ENCODE measurements around the gene SPOPL. TPM values are rescaled to one million over a fixed set of nuclear protein-coding genes. Genes with fewer than 3 reads are reported as not detected.

SPOPL gene
- total RNA-seq, 1 experiment from 2014 or later = 20.3 TPM

DNA sequence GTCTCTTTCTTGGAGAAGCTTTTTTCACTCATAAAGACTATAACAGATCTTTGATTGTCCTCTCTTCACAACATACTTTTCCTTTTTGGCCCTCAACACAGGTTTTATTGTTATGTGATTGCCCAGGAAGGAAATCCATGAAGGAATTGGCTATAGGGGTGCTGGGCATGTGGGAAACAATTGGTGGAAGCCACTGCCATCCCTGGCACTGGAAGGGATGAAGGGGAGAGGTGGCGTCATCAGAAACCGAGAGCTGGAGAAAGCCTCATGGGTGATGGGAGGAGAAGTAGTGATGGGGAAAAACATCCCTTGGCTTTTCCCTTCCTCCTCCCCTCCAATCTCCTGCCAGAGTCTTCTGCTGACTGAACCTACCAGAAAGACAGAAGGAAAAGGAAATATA, 106.2 kb downstream of the SPOPL start:
- ChIA-PET POLR2A (ENCODE audit: low non-redundant PET) (no interaction called here), CTCF (no interaction called here)
- no peak for DNase-seq (ENCODE audit: low spot score)
- Histone ChIP-seq H3K4me1 (ENCODE audit: insufficient read depth, low read length, poor library complexity, severe bottlenecking) (no peaks in the 10 kb centered on the region), H3K4me3 (ENCODE audit: low read depth, low read length, poor library complexity, severe bottlenecking) (no peak overlapping the region), H3K27ac (ENCODE audit: low read depth, low read length, poor library complexity, severe bottlenecking) (no peak overlapping the region), H3K9me3 (ENCODE audit: low read depth, low read length, poor library complexity, severe bottlenecking) (no peaks in the 10 kb centered on the region), H3K27me3 (replicated peaks; ENCODE audit: insufficient read depth, low read depth, low read length, poor library complexity) (no peaks in the 10 kb centered on the region), H3K36me3 (ENCODE audit: insufficient read depth, low read length, poor library complexity, severe bottlenecking) (no peaks in the 10 kb centered on the region)
- intact Hi-C loops (cut with micrococcal nuclease; ENCODE audit: unreplicated experiment) = no loop called here
- no peak for TF ChIP-seq EZH2 (IDR thresholded peaks at IDR 0.05; ENCODE audit: borderline replicate concordance, low read depth, low read length, poor library complexity, severe bottlenecking)
- TF ChIP-seq, protein P1, sequence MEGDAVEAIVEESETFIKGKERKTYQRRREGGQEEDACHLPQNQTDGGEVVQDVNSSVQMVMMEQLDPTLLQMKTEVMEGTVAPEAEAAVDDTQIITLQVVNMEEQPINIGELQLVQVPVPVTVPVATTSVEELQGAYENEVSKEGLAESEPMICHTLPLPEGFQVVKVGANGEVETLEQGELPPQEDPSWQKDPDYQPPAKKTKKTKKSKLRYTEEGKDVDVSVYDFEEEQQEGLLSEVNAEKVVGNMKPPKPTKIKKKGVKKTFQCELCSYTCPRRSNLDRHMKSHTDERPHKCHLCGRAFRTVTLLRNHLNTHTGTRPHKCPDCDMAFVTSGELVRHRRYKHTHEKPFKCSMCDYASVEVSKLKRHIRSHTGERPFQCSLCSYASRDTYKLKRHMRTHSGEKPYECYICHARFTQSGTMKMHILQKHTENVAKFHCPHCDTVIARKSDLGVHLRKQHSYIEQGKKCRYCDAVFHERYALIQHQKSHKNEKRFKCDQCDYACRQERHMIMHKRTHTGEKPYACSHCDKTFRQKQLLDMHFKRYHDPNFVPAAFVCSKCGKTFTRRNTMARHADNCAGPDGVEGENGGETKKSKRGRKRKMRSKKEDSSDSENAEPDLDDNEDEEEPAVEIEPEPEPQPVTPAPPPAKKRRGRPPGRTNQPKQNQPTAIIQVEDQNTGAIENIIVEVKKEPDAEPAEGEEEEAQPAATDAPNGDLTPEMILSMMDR (conservative IDR thresholded peaks at IDR 0.05; ENCODE audit: low read depth, low read length) = no peak
- no TSS peak for BruUV-seq (replicated peaks)

GRCh38 chr2:138609446-138609845, 107.9 kb downstream of the SPOPL start:
- no peaks in the 10 kb centered on the region for H3K4me1 ChIP-seq (ENCODE audit: insufficient read depth, low read length, poor library complexity, severe bottlenecking)
- no TSS peak for BruUV-seq (replicated peaks)
- no peaks in the 10 kb centered on the region for H3K9me3 ChIP-seq (ENCODE audit: low read depth, low read length, poor library complexity, severe bottlenecking)
- intact Hi-C loops (cut with micrococcal nuclease; ENCODE audit: unreplicated experiment) = no loop called here
- H3K36me3 ChIP-seq (ENCODE audit: insufficient read depth, low read length, poor library complexity, severe bottlenecking) = no peaks in the 10 kb centered on the region
- TF ChIP-seq EZH2 (IDR thresholded peaks at IDR 0.05; ENCODE audit: borderline replicate concordance, low read depth, low read length, poor library complexity, severe bottlenecking) = no peak
- TF ChIP-seq, protein P1 (conservative IDR thresholded peaks at IDR 0.05; ENCODE audit: low read depth, low read length) = no peak
- H3K4me3 ChIP-seq (ENCODE audit: low read depth, low read length, poor library complexity, severe bottlenecking) = no peak overlapping the region
- H3K27ac ChIP-seq (ENCODE audit: low read depth, low read length, poor library complexity, severe bottlenecking) = no peak overlapping the region
- H3K27me3 ChIP-seq (replicated peaks; ENCODE audit: insufficient read depth, low read depth, low read length, poor library complexity) = no peaks in the 10 kb centered on the region
- CTCF ChIA-PET = no interaction called here
- POLR2A ChIA-PET (ENCODE audit: low non-redundant PET) = no interaction called here
- no peak for DNase-seq (ENCODE audit: low spot score)

DNA sequence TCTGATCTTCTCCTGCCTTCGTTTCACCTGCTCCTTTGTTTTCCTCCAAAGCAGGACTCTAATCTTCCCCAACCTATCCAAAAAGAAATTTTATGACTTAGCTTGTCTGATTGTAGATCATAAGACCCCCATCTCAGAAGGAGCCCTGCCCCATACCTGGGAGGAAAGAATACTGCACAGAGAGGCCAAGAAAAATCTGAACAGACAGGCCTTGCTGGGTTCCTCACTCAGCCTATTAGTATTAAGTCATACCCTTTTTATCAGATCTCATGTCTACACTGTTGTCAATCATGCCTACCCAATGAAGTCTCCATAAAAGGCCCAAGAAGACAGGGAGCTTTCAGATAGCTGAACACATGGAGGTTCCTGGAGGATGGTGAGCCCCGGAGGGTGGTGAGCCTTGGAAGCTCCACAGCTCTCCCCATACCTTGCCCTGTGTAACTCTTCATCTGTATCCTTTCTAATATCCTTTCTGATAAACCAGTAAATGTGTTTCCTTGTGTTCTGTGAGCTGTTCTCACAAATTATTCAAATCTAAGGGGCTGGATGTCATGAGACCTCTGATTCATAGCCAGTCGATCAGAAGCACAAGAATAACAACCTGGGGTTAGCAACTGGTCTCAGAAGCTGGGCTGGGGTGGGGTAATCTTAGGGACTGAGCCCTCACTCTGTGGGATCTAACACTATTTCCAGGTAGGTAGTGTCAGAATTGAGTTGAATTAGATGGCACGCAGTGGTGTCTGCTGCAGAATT, 108.8 kb downstream of the SPOPL start:
- ChIA-PET CTCF (no interaction called here), POLR2A (ENCODE audit: low non-redundant PET) (no interaction called here)
- no TSS peak for BruUV-seq (replicated peaks)
- H3K36me3 ChIP-seq (ENCODE audit: insufficient read depth, low read length, poor library complexity, severe bottlenecking) = no peaks in the 10 kb centered on the region
- DNase-seq (ENCODE audit: low spot score) = no peak
- no peaks in the 10 kb centered on the region for H3K4me1 ChIP-seq (ENCODE audit: insufficient read depth, low read length, poor library complexity, severe bottlenecking)
- H3K27ac ChIP-seq (ENCODE audit: low read depth, low read length, poor library complexity, severe bottlenecking) = no peak overlapping the region
- no peak overlapping the region for H3K4me3 ChIP-seq (ENCODE audit: low read depth, low read length, poor library complexity, severe bottlenecking)
- intact Hi-C loops (cut with micrococcal nuclease; ENCODE audit: unreplicated experiment) = no loop called here
- TF ChIP-seq, protein P1 (conservative IDR thresholded peaks at IDR 0.05; ENCODE audit: low read depth, low read length) = no peak
- TF ChIP-seq EZH2 (IDR thresholded peaks at IDR 0.05; ENCODE audit: borderline replicate concordance, low read depth, low read length, poor library complexity, severe bottlenecking) = no peak
- H3K27me3 ChIP-seq (replicated peaks; ENCODE audit: insufficient read depth, low read depth, low read length, poor library complexity) = no peaks in the 10 kb centered on the region
- H3K9me3 ChIP-seq (ENCODE audit: low read depth, low read length, poor library complexity, severe bottlenecking) = no peaks in the 10 kb centered on the region
